HepG2 (cell line): ENCODE results near the gene SERBP1.

Experiments
- EP300 ChIP-seq, 3 experiments: sonication (generic) in 1 of 3; formaldehyde crosslinking in 1 of 3; IDR thresholded peaks; 2 replicates each; pipeline versions ENCODE4 v1.5.1 to v1.6.1; 2011 to 2020; ENCODE audit warnings: low read depth in 2 of 3, low read length in 2 of 3, borderline replicate concordance in 1 of 3, improper control_type of control experiment in 1 of 3, mild to moderate bottlenecking in 1 of 3, missing genetic modification reagents in 1 of 3, moderate library complexity in 1 of 3
- PHF8 ChIP-seq: sonication (generic); formaldehyde crosslinking; IDR thresholded peaks from 2 replicates; pipeline ENCODE4 v1.5.0; 2020; ENCODE audit warnings: missing genetic modification reagents
- POLR2AphosphoS5 ChIP-seq: IDR thresholded peaks from 2 replicates; pipeline ENCODE4 v1.6.1; 2012; ENCODE audit warnings: low read depth, low read length
- ZNF274 ChIP-seq: sonication (generic); formaldehyde crosslinking; IDR thresholded peaks from 2 replicates; pipeline ENCODE4 v1.5.1; 2020; ENCODE audit warnings: mild to moderate bottlenecking, missing genetic modification reagents
- TF ChIP-seq, protein P1 (sequence below): sonication (generic); formaldehyde crosslinking; IDR thresholded peaks from 2 replicates; pipeline ENCODE4 v1.5.1; 2020; ENCODE audit warnings: missing genetic modification reagents, mild to moderate bottlenecking, borderline replicate concordance

DNA sequence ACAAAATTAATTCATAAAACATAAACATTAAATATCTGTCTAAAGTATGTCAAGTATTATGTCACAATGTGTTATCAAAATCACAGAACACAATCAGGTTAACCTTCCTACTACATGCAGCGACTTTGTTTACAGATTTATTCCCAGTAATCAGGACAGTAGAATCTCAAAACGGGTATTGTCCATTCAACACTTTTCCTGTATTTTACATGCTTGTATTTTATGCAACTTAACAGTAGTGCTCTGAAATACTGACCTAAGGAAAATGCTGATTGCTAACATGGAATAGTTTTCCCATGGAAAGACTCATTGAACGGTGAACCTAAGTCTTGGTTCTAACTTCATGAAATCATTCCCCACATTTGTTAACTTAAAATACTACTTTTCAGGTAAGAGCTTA lies 2.3 kb downstream of the SERBP1 start:
- TF ChIP-seq ZNF274 (no peak), POLR2AphosphoS5 (no peak), EP300 (IDR thresholded peaks at IDR 0.05; ENCODE audit: low read depth in 2 of 2, low read length in 2 of 2) (no peak), EP300 (CRISPR knock-in tag; IDR thresholded peaks at IDR 0.05; ENCODE audit: borderline replicate concordance) (no peak), PHF8 (CRISPR knock-in tag) (no peak)
- TF ChIP-seq, protein P1, sequence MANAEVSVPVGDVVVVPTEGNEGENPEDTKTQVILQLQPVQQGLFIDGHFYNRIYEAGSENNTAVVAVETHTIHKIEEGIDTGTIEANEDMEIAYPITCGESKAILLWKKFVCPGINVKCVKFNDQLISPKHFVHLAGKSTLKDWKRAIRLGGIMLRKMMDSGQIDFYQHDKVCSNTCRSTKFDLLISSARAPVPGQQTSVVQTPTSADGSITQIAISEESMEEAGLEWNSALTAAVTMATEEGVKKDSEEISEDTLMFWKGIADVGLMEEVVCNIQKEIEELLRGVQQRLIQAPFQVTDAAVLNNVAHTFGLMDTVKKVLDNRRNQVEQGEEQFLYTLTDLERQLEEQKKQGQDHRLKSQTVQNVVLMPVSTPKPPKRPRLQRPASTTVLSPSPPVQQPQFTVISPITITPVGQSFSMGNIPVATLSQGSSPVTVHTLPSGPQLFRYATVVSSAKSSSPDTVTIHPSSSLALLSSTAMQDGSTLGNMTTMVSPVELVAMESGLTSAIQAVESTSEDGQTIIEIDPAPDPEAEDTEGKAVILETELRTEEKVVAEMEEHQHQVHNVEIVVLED (CRISPR knock-in tag) = no peak
